ENCODE data around the gene AP2A2. TPM values are rescaled to one million over a fixed set of nuclear protein-coding genes. Genes with fewer than 3 reads are reported as not detected.

The AP2A2 gene
- total RNA-seq, 1 experiment from 2014 or later = 47.1 TPM

DNA sequence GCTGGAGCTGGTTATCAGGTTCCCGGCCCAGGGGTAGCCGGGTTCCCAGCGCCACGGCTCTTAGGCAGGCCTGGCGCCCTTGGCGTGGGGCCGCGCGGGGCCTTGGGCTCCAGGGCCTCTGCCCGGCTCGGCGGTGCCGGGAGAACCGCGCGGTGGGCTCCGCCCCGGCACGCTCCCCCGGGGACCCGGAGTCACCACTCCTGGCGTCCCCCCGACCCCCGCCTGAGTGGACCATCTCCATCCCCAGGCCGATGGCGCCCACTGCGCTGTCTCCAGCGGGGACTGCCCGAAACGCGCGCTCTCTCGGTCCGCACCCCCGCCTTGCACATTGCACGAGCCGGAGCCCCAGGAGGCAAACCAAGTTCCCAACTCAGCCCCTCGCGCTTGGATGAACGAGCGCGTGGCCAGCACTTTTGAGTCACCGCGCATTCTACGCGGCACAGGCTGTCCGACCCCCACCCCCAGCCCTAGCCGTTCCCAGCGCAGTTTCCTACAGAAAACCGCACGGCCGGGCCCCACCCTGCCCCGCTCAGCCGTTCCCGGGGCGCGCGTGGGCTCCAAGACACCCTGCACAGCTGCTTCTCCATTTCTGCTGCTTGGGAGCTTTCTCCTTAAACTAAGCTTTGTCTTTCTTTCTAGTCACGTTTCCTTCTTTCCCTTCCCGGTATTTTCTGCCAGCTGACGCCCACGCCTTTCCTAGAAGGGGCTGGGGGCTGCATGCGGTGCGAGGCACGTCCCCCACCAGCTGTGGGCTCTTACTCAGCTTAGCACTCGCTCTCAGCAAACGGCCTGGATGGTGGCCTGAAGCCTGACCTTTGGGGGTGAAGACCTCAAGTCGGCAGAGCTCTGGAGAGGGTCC is 14.4 kb upstream of the AP2A2 start (continued):
- TF ChIP-seq NFYB (CRISPR knock-in tag; conservative IDR thresholded peaks at IDR 0.05; ENCODE audit: low read depth) (0 out of 2 replicates have a peak, but pooled peaks have one; percentile 22), ESRRA (CRISPR knock-in tag; IDR thresholded peaks at IDR 0.05; ENCODE audit: borderline replicate concordance) (no peak), IRF2 (CRISPR knock-in tag; IDR thresholded peaks at IDR 0.05; ENCODE audit: borderline replicate concordance, low read depth) (peak; percentile 74; the same call in 1 of the 2 replicates), ZNF232 (CRISPR knock-in tag; IDR thresholded peaks at IDR 0.05) (peak; percentile 11; the same call in 1 of the 2 replicates), SMAD4 (CRISPR knock-in tag; IDR thresholded peaks at IDR 0.05) (no peak), TEAD4 (CRISPR knock-in tag; IDR thresholded peaks at IDR 0.05) (no peak), FOXK1 (CRISPR knock-in tag; IDR thresholded peaks at IDR 0.05) (no peak), ZNF317 (CRISPR knock-in tag; IDR thresholded peaks at IDR 0.05; ENCODE audit: borderline replicate concordance, low read depth) (no peak), ZNF219 (CRISPR knock-in tag; IDR thresholded peaks at IDR 0.05; ENCODE audit: borderline replicate concordance) (no peak), TP53 (CRISPR knock-in tag; IDR thresholded peaks at IDR 0.05) (no peak), ETV6 (CRISPR knock-in tag; IDR thresholded peaks at IDR 0.05) (no peak), ATF1 (CRISPR knock-in tag; IDR thresholded peaks at IDR 0.05) (no peak), PRRX2 (CRISPR knock-in tag; IDR thresholded peaks at IDR 0.05) (no peak), CREB1 (CRISPR knock-in tag; IDR thresholded peaks at IDR 0.05) (no peak), NFATC4 (CRISPR knock-in tag; IDR thresholded peaks at IDR 0.05) (no peak), JUN (CRISPR knock-in tag; IDR thresholded peaks at IDR 0.05) (no peak)
- TF ChIP-seq, protein P1, sequence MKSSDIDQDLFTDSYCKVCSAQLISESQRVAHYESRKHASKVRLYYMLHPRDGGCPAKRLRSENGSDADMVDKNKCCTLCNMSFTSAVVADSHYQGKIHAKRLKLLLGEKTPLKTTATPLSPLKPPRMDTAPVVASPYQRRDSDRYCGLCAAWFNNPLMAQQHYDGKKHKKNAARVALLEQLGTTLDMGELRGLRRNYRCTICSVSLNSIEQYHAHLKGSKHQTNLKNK (CRISPR knock-in tag; IDR thresholded peaks at IDR 0.05) = no peak
- TF ChIP-seq, protein P2, sequence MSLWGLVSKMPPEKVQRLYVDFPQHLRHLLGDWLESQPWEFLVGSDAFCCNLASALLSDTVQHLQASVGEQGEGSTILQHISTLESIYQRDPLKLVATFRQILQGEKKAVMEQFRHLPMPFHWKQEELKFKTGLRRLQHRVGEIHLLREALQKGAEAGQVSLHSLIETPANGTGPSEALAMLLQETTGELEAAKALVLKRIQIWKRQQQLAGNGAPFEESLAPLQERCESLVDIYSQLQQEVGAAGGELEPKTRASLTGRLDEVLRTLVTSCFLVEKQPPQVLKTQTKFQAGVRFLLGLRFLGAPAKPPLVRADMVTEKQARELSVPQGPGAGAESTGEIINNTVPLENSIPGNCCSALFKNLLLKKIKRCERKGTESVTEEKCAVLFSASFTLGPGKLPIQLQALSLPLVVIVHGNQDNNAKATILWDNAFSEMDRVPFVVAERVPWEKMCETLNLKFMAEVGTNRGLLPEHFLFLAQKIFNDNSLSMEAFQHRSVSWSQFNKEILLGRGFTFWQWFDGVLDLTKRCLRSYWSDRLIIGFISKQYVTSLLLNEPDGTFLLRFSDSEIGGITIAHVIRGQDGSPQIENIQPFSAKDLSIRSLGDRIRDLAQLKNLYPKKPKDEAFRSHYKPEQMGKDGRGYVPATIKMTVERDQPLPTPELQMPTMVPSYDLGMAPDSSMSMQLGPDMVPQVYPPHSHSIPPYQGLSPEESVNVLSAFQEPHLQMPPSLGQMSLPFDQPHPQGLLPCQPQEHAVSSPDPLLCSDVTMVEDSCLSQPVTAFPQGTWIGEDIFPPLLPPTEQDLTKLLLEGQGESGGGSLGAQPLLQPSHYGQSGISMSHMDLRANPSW (CRISPR knock-in tag; conservative IDR thresholded peaks at IDR 0.05; ENCODE audit: low read depth) = no peak
- TF ChIP-seq, protein P3, sequence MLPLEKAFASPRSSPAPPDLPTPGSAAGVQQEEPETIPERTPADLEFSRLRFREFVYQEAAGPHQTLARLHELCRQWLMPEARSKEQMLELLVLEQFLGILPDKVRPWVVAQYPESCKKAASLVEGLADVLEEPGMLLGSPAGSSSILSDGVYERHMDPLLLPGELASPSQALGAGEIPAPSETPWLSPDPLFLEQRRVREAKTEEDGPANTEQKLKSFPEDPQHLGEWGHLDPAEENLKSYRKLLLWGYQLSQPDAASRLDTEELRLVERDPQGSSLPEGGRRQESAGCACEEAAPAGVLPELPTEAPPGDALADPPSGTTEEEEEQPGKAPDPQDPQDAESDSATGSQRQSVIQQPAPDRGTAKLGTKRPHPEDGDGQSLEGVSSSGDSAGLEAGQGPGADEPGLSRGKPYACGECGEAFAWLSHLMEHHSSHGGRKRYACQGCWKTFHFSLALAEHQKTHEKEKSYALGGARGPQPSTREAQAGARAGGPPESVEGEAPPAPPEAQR (CRISPR knock-in tag; IDR thresholded peaks at IDR 0.05) = no peak
- TF ChIP-seq, protein P4, sequence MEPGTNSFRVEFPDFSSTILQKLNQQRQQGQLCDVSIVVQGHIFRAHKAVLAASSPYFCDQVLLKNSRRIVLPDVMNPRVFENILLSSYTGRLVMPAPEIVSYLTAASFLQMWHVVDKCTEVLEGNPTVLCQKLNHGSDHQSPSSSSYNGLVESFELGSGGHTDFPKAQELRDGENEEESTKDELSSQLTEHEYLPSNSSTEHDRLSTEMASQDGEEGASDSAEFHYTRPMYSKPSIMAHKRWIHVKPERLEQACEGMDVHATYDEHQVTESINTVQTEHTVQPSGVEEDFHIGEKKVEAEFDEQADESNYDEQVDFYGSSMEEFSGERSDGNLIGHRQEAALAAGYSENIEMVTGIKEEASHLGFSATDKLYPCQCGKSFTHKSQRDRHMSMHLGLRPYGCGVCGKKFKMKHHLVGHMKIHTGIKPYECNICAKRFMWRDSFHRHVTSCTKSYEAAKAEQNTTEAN (CRISPR knock-in tag; IDR thresholded peaks at IDR 0.05) = 0 out of 2 replicates have a peak, but pooled peaks have one; percentile 27
- TF ChIP-seq, protein P5, sequence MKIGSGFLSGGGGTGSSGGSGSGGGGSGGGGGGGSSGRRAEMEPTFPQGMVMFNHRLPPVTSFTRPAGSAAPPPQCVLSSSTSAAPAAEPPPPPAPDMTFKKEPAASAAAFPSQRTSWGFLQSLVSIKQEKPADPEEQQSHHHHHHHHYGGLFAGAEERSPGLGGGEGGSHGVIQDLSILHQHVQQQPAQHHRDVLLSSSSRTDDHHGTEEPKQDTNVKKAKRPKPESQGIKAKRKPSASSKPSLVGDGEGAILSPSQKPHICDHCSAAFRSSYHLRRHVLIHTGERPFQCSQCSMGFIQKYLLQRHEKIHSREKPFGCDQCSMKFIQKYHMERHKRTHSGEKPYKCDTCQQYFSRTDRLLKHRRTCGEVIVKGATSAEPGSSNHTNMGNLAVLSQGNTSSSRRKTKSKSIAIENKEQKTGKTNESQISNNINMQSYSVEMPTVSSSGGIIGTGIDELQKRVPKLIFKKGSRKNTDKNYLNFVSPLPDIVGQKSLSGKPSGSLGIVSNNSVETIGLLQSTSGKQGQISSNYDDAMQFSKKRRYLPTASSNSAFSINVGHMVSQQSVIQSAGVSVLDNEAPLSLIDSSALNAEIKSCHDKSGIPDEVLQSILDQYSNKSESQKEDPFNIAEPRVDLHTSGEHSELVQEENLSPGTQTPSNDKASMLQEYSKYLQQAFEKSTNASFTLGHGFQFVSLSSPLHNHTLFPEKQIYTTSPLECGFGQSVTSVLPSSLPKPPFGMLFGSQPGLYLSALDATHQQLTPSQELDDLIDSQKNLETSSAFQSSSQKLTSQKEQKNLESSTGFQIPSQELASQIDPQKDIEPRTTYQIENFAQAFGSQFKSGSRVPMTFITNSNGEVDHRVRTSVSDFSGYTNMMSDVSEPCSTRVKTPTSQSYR (CRISPR knock-in tag; IDR thresholded peaks at IDR 0.05) = no peak
- TF ChIP-seq, protein P6, sequence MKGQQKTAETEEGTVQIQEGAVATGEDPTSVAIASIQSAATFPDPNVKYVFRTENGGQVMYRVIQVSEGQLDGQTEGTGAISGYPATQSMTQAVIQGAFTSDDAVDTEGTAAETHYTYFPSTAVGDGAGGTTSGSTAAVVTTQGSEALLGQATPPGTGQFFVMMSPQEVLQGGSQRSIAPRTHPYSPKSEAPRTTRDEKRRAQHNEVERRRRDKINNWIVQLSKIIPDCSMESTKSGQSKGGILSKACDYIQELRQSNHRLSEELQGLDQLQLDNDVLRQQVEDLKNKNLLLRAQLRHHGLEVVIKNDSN (CRISPR knock-in tag; IDR thresholded peaks at IDR 0.05) = no peak
- TF ChIP-seq, protein P7, sequence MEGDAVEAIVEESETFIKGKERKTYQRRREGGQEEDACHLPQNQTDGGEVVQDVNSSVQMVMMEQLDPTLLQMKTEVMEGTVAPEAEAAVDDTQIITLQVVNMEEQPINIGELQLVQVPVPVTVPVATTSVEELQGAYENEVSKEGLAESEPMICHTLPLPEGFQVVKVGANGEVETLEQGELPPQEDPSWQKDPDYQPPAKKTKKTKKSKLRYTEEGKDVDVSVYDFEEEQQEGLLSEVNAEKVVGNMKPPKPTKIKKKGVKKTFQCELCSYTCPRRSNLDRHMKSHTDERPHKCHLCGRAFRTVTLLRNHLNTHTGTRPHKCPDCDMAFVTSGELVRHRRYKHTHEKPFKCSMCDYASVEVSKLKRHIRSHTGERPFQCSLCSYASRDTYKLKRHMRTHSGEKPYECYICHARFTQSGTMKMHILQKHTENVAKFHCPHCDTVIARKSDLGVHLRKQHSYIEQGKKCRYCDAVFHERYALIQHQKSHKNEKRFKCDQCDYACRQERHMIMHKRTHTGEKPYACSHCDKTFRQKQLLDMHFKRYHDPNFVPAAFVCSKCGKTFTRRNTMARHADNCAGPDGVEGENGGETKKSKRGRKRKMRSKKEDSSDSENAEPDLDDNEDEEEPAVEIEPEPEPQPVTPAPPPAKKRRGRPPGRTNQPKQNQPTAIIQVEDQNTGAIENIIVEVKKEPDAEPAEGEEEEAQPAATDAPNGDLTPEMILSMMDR (IDR thresholded peaks at IDR 0.05) = no peak
- TF ChIP-seq, protein P8, sequence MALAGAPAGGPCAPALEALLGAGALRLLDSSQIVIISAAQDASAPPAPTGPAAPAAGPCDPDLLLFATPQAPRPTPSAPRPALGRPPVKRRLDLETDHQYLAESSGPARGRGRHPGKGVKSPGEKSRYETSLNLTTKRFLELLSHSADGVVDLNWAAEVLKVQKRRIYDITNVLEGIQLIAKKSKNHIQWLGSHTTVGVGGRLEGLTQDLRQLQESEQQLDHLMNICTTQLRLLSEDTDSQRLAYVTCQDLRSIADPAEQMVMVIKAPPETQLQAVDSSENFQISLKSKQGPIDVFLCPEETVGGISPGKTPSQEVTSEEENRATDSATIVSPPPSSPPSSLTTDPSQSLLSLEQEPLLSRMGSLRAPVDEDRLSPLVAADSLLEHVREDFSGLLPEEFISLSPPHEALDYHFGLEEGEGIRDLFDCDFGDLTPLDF (CRISPR knock-in tag; IDR thresholded peaks at IDR 0.05) = no peak
- TF ChIP-seq, protein P9, sequence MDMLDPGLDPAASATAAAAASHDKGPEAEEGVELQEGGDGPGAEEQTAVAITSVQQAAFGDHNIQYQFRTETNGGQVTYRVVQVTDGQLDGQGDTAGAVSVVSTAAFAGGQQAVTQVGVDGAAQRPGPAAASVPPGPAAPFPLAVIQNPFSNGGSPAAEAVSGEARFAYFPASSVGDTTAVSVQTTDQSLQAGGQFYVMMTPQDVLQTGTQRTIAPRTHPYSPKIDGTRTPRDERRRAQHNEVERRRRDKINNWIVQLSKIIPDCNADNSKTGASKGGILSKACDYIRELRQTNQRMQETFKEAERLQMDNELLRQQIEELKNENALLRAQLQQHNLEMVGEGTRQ (CRISPR knock-in tag; IDR thresholded peaks at IDR 0.05) = no peak

Measured in WTC11 (cell line).